GM19025 (cell line): Measurements from ENCODE around the gene PLEKHG7.
"Not testable (repeated sequence)": the region's sequence is repeated elsewhere in the genome, so short reads cannot be mapped to it uniquely, and the experiment has no call there.

Source experiments
- ATAC-seq: cut with Tn5 transposase; IDR thresholded peaks from one replicate; pipeline ENCODE4 v1.9.1; 2021; ENCODE audit warnings: mild to moderate bottlenecking, low read depth, moderate library complexity; ENCODE audit not compliant: unreplicated experiment

The PLEKHG7 gene

GRCh38 chr12:92786045-92786444, 83.3 kb downstream of the PLEKHG7 start:
- no peak for ATAC-seq

GRCh38 chr12:92794356-92794755, 91.6 kb downstream of the PLEKHG7 start:
- ATAC-seq: not testable (repeated sequence)

GRCh38 chr12:92794814-92795213, 92.0 kb downstream of the PLEKHG7 start:
- ATAC-seq: no peak

- no peak for ATAC-seq
These were observed 93.9 kb downstream of the PLEKHG7 start for GRCh38 chr12:92796650-92797049.

- no peak for ATAC-seq
These were observed 100.1 kb downstream of the PLEKHG7 start for GRCh38 chr12:92802906-92803305.

GRCh38 chr12:92803903-92804302, 101.1 kb downstream of the PLEKHG7 start:
- no peak for ATAC-seq

- ATAC-seq: no peak
These were observed 107.6 kb downstream of the PLEKHG7 start for GRCh38 chr12:92810370-92810769.

GRCh38 chr12:92814584-92814983, 111.8 kb downstream of the PLEKHG7 start:
- no peak for ATAC-seq

- no peak for ATAC-seq
These were observed 118.4 kb downstream of the PLEKHG7 start for GRCh38 chr12:92821142-92821541.
